ENCODE data around the gene CD2. TPM values are rescaled to one million over a fixed set of nuclear protein-coding genes. Genes with fewer than 3 reads are reported as not detected.

The CD2 gene
- 0.35 and 0.37 TPM in 2 replicates for total RNA-seq

- no peak for TF ChIP-seq CTCF (IDR thresholded peaks at IDR 0.05)
- no peaks in the 10 kb centered on the region for H3K36me3 Mint-ChIP-seq (ENCODE audit: low read depth)
- DNase-seq (no peak), ATAC-seq (ENCODE audit: low read depth) (no peak)
- no peak within 1 kb of the TSS for H3K4me3 Mint-ChIP-seq
- intact Hi-C loops (cut with micrococcal nuclease): no loop called here
- ChIA-PET POLR2A (no interaction called here), CTCF (interaction anchor here (0.9 to 1.0 kb wide), 2 partner anchors 17 to 21 kb away, joined by 3 read pairs; no protein-coding TSS in a partner anchor)
- H3K4me1 Mint-ChIP-seq: peaks cover 8% of the 10 kb centered on the region
- H3K9me3 Mint-ChIP-seq: peaks cover 1% of the 10 kb centered on the region
- no peaks in the 10 kb centered on the region for H3K27me3 Mint-ChIP-seq
- H3K27ac Mint-ChIP-seq: no peak within 1 kb of the TSS
Observed at GRCh38 chr1:116754198-116754977, at the start of gene CD2. TSS of gene CD2 (plus strand) at chr1:116754430. CDS start at chr1:116754493, 63 bp downstream.

GRCh38 chr1:116706123-116706522 is 48.1 kb upstream of the CD2 start:
- CTCF ChIA-PET: no interaction called here
- DNase-seq (no peak), ATAC-seq (ENCODE audit: low read depth) (no peak)
- Mint-ChIP-seq H3K27me3 (peaks cover 20% of the 10 kb centered on the region), H3K4me3 (no peak overlapping the region), H3K36me3 (ENCODE audit: low read depth) (no peaks in the 10 kb centered on the region), H3K9me3 (no peaks in the 10 kb centered on the region), H3K27ac (no peak overlapping the region), H3K4me1 (no peaks in the 10 kb centered on the region)
- intact Hi-C loops (cut with micrococcal nuclease): no loop called here
- POLR2A ChIA-PET: no interaction called here
- TF ChIP-seq CTCF (IDR thresholded peaks at IDR 0.05): no peak

GRCh38 chr1:116706841-116707240 is 47.4 kb upstream of the CD2 start:
- POLR2A ChIA-PET: no interaction called here
- Mint-ChIP-seq H3K4me3 (no peak overlapping the region), H3K9me3 (no peaks in the 10 kb centered on the region), H3K4me1 (no peaks in the 10 kb centered on the region), H3K36me3 (ENCODE audit: low read depth) (no peaks in the 10 kb centered on the region), H3K27ac (no peak overlapping the region), H3K27me3 (peaks cover 20% of the 10 kb centered on the region)
- no peak for DNase-seq
- ATAC-seq (ENCODE audit: low read depth): no peak
- CTCF ChIA-PET: no interaction called here
- TF ChIP-seq CTCF (IDR thresholded peaks at IDR 0.05): no peak
- intact Hi-C loops (cut with micrococcal nuclease): no loop called here

GRCh38 chr1:116708255-116708900 is 45.9 kb upstream of the CD2 start:
- intact Hi-C loops (cut with micrococcal nuclease): no loop called here
- Mint-ChIP-seq H3K9me3 (no peaks in the 10 kb centered on the region), H3K27me3 (peaks cover 20% of the 10 kb centered on the region), H3K36me3 (ENCODE audit: low read depth) (no peaks in the 10 kb centered on the region), H3K4me1 (no peaks in the 10 kb centered on the region), H3K4me3 (no peak overlapping the region), H3K27ac (no peak overlapping the region)
- DNase-seq (no peak), ATAC-seq (ENCODE audit: low read depth) (no peak)
- POLR2A ChIA-PET: no interaction called here
- CTCF ChIA-PET: no interaction called here
- TF ChIP-seq CTCF (IDR thresholded peaks at IDR 0.05): no peak

GRCh38 chr1:116709666-116710167 is 44.5 kb upstream of the CD2 start:
- POLR2A ChIA-PET: no interaction called here

More at GRCh38 chr1:116709666-116710167, 44.5 kb upstream of the CD2 start:
- Mint-ChIP-seq H3K4me3 (no peak overlapping the region), H3K27me3 (peaks cover 20% of the 10 kb centered on the region), H3K9me3 (no peaks in the 10 kb centered on the region), H3K27ac (no peak overlapping the region), H3K36me3 (ENCODE audit: low read depth) (no peaks in the 10 kb centered on the region), H3K4me1 (no peaks in the 10 kb centered on the region)
- no peak for DNase-seq
- no peak for ATAC-seq (ENCODE audit: low read depth)
- no peak for TF ChIP-seq CTCF (IDR thresholded peaks at IDR 0.05)
- intact Hi-C loops (cut with micrococcal nuclease): no loop called here
- CTCF ChIA-PET: interaction anchor here (1.3 kb wide), 1 partner anchor 15 kb away, joined by 3 read pairs; no protein-coding TSS in a partner anchor

All from activated B cell treated with CpG ODN at 0.5 μM for 24 hours (primary cell).